HepG2 (cell line): ENCODE measurements around the gene INHA. TPM values are rescaled to one million over a fixed set of nuclear protein-coding genes. Genes with fewer than 3 reads are reported as not detected.
A peak's percentile ranks its signal among the peaks of the same experiment; 100 is the strongest.

ENCODE experiments used
- EED ChIP-seq: sonication (generic); formaldehyde crosslinking; IDR thresholded peaks from 2 replicates; pipeline ENCODE4 v1.5.0; 2020; ENCODE audit warnings: mild to moderate bottlenecking, missing genetic modification reagents
- HNRNPH1 ChIP-seq: fragments of 200-400 bp; formaldehyde crosslinking; optimal IDR thresholded peaks from 2 replicates; pipeline ENCODE3; 2017; ENCODE audit warnings: mild to moderate bottlenecking, low read depth, low read length
- HOXD1 ChIP-seq: sonication (generic); formaldehyde crosslinking; IDR thresholded peaks from 2 replicates; pipeline ENCODE4 v1.5.0; 2020; ENCODE audit warnings: missing genetic modification reagents
- ISL2 ChIP-seq: sonication (generic); formaldehyde crosslinking; IDR thresholded peaks from 2 replicates; pipeline ENCODE4 v1.5.0; 2020; ENCODE audit warnings: missing genetic modification reagents
- JUNB ChIP-seq: sonication (generic); formaldehyde crosslinking; IDR thresholded peaks from 2 replicates; pipeline ENCODE4 v1.8.0; 2022; ENCODE audit warnings: missing genetic modification reagents, mild to moderate bottlenecking, borderline replicate concordance
- MXD4 ChIP-seq: IDR thresholded peaks from 2 replicates; pipeline ENCODE4 v1.6.1; 2016; ENCODE audit warnings: mild to moderate bottlenecking, missing biosample characterization, missing genetic modification reagents
- RNF2 ChIP-seq: fragments of 450-650 bp; conservative IDR thresholded peaks from 2 replicates; pipeline ENCODE4 v1.6.1; 2016; ENCODE audit warnings: low read depth
- SIX1 ChIP-seq: sonication (generic); formaldehyde crosslinking; IDR thresholded peaks from 2 replicates; pipeline ENCODE4 v1.4.0; 2020; ENCODE audit warnings: missing genetic modification reagents, borderline replicate concordance
- SP1 ChIP-seq, 2 experiments: fragments of 450-650 bp in 1 of 2; sonication (generic) in 1 of 2; formaldehyde crosslinking in 1 of 2; IDR thresholded peaks; 2 replicates each; pipeline versions ENCODE4 v1.4.0 to v1.6.1; 2016 to 2020; ENCODE audit warnings: missing genetic modification reagents in 1 of 2
- ZNF121 ChIP-seq: sonication (generic); formaldehyde crosslinking; IDR thresholded peaks from 2 replicates; pipeline ENCODE4 v1.5.0; 2020; ENCODE audit warnings: mild to moderate bottlenecking, missing genetic modification reagents
- ZNF550 ChIP-seq: sonication (generic); formaldehyde crosslinking; IDR thresholded peaks from 2 replicates; pipeline ENCODE4 v1.4.0; 2020; ENCODE audit warnings: mild to moderate bottlenecking, missing genetic modification reagents, borderline replicate concordance
- ZNF570 ChIP-seq: sonication (generic); formaldehyde crosslinking; IDR thresholded peaks from 2 replicates; pipeline ENCODE4 v1.4.0; 2020; ENCODE audit warnings: mild to moderate bottlenecking, missing genetic modification reagents, borderline replicate concordance
- ZNF619 ChIP-seq: sonication (generic); formaldehyde crosslinking; IDR thresholded peaks from 2 replicates; pipeline ENCODE4 v1.4.0; 2020; ENCODE audit warnings: mild to moderate bottlenecking, missing genetic modification reagents
- ZNF629 ChIP-seq: sonication (generic); formaldehyde crosslinking; conservative IDR thresholded peaks from 2 replicates; pipeline ENCODE4 v1.5.0; 2020; ENCODE audit warnings: missing genetic modification reagents
- ZNF761 ChIP-seq: sonication (generic); formaldehyde crosslinking; conservative IDR thresholded peaks from 2 replicates; pipeline ENCODE4 v1.4.0; 2020; ENCODE audit warnings: mild to moderate bottlenecking, missing genetic modification reagents
- ZNF773 ChIP-seq: sonication (generic); formaldehyde crosslinking; IDR thresholded peaks from 2 replicates; pipeline ENCODE4 v1.4.0; 2020; ENCODE audit warnings: missing genetic modification reagents, borderline replicate concordance
- ZSCAN29 ChIP-seq: sonication (generic); formaldehyde crosslinking; conservative IDR thresholded peaks from 2 replicates; pipeline ENCODE4 v1.4.0; 2020; ENCODE audit warnings: mild to moderate bottlenecking, missing genetic modification reagents
- polyA plus RNA-seq, 8 experiments: library from polyadenylated mRNA; depleted of rRNA in 3 of 8; stranded (reverse) in 7 of 8; unstranded in 1 of 8; fragments of >200 nt; fragmentation: Illumina TruSeq in 4 of 8; extraction: Trizol in 4 of 8; gene quantifications; 2 replicates each; pipeline versions ENCODE4 v1.2.1 to v1.2.3, GENCODE V29; 2011 to 2016; ENCODE audit warnings: low read depth in 4 of 8, missing spikeins in 1 of 8, mixed read lengths in 1 of 8; ENCODE audit not compliant: insufficient read depth in 1 of 8
- total RNA-seq, 5 experiments: library from RNA; depleted of rRNA; stranded (reverse); fragments of >200 nt; fragmentation: Illumina TruSeq; extraction: Trizol; gene quantifications; 2 replicates each; pipeline ENCODE4 v1.2.3, GENCODE V29; 2016; ENCODE audit warnings: low read depth in 1 of 5
- TF ChIP-seq, protein P1 (sequence below): sonication (generic); formaldehyde crosslinking; IDR thresholded peaks from 2 replicates; pipeline ENCODE4 v1.5.1; 2020; ENCODE audit warnings: mild to moderate bottlenecking, moderate library complexity, missing genetic modification reagents
- TF ChIP-seq, protein P2 (sequence below): sonication (generic); formaldehyde crosslinking; IDR thresholded peaks from 2 replicates; pipeline ENCODE4 v1.4.0; 2020; ENCODE audit warnings: mild to moderate bottlenecking, missing genetic modification reagents
- TF ChIP-seq, protein P3 (sequence below): sonication (generic); formaldehyde crosslinking; IDR thresholded peaks from 2 replicates; pipeline ENCODE4 v1.8.1; 2023; ENCODE audit warnings: missing genetic modification reagents, mild to moderate bottlenecking, borderline replicate concordance
- TF ChIP-seq, protein P4 (sequence below): IDR thresholded peaks from 2 replicates; pipeline ENCODE4 v1.6.1; 2016; ENCODE audit warnings: low read depth, control low read depth
- TF ChIP-seq, protein P5 (sequence below): sonication (generic); formaldehyde crosslinking; IDR thresholded peaks from 2 replicates; pipeline ENCODE4 v1.4.0; 2020; ENCODE audit warnings: missing genetic modification reagents, borderline replicate concordance

The INHA gene
- total and polyA plus RNA-seq, 2 of the 13 experiments (the other 11 are each of a cell fraction or from before 2014, with no cell fraction given): 4.1 to 15.2 TPM

DNA sequence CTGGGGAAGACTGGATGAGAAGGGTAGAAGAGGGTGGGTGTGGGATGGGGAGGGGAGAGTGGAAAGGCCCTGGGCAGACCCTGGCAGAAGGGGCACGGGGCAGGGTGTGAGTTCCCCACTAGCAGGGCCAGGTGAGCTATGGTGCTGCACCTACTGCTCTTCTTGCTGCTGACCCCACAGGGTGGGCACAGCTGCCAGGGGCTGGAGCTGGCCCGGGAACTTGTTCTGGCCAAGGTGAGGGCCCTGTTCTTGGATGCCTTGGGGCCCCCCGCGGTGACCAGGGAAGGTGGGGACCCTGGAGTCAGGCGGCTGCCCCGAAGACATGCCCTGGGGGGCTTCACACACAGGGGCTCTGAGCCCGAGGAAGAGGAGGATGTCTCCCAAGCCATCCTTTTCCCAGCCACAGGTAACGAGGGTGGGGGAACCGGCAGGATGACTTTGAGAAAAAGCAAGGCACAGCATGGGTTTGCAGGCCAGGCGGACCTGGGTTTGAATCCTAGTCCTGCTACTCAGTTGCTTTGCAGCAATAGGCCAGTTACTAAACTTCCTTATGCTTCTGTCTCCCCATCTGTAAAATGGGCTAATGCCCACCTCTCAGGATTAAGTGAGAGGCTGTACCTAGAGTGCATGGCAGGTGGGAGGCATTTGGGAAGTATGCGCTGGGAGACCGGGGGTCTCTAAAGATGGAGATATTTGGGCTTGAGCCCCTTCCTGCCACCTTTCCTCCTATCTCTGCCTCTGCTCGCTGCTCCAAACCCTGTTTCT lies at the start of gene INHA (continued):
- TF ChIP-seq, protein P1, sequence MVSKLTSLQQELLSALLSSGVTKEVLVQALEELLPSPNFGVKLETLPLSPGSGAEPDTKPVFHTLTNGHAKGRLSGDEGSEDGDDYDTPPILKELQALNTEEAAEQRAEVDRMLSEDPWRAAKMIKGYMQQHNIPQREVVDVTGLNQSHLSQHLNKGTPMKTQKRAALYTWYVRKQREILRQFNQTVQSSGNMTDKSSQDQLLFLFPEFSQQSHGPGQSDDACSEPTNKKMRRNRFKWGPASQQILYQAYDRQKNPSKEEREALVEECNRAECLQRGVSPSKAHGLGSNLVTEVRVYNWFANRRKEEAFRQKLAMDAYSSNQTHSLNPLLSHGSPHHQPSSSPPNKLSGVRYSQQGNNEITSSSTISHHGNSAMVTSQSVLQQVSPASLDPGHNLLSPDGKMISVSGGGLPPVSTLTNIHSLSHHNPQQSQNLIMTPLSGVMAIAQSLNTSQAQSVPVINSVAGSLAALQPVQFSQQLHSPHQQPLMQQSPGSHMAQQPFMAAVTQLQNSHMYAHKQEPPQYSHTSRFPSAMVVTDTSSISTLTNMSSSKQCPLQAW (CRISPR knock-in tag): 0 out of 2 replicates have a peak, but pooled peaks have one; percentile 10
- TF ChIP-seq MXD4 (CRISPR knock-in tag) (0 out of 2 replicates have a peak, but pooled peaks have one; percentile 19), RNF2 (no peak), ZNF121 (CRISPR knock-in tag) (no peak), ZNF761 (CRISPR knock-in tag) (no peak), ISL2 (CRISPR knock-in tag) (no peak), SIX1 (no peak), HNRNPH1 (no peak), ZNF550 (0 out of 2 replicates have a peak, but pooled peaks have one; percentile 48), ZNF619 (CRISPR knock-in tag) (no peak), JUNB (CRISPR knock-in tag) (no peak), SP1 (IDR thresholded peaks at IDR 0.05) (no peak), SP1 (CRISPR knock-in tag; IDR thresholded peaks at IDR 0.05) (no peak), ZNF570 (0 out of 2 replicates have a peak, but pooled peaks have one; percentile 8), EED (CRISPR knock-in tag) (peak; percentile 10; the same call in 1 of the 2 replicates), HOXD1 (peak; percentile 60; the same call in 1 of the 2 replicates), ZNF629 (peak; percentile 96), ZSCAN29 (CRISPR knock-in tag) (0 out of 2 replicates have a peak, but pooled peaks have one; percentile 3), ZNF773 (CRISPR knock-in tag) (no peak)
- TF ChIP-seq, protein P2, sequence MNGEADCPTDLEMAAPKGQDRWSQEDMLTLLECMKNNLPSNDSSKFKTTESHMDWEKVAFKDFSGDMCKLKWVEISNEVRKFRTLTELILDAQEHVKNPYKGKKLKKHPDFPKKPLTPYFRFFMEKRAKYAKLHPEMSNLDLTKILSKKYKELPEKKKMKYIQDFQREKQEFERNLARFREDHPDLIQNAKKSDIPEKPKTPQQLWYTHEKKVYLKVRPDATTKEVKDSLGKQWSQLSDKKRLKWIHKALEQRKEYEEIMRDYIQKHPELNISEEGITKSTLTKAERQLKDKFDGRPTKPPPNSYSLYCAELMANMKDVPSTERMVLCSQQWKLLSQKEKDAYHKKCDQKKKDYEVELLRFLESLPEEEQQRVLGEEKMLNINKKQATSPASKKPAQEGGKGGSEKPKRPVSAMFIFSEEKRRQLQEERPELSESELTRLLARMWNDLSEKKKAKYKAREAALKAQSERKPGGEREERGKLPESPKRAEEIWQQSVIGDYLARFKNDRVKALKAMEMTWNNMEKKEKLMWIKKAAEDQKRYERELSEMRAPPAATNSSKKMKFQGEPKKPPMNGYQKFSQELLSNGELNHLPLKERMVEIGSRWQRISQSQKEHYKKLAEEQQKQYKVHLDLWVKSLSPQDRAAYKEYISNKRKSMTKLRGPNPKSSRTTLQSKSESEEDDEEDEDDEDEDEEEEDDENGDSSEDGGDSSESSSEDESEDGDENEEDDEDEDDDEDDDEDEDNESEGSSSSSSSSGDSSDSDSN (CRISPR knock-in tag): 0 out of 2 replicates have a peak, but pooled peaks have one; percentile 4
- TF ChIP-seq, protein P3, sequence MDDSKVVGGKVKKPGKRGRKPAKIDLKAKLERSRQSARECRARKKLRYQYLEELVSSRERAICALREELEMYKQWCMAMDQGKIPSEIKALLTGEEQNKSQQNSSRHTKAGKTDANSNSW (CRISPR knock-in tag): no peak
- TF ChIP-seq, protein P4, sequence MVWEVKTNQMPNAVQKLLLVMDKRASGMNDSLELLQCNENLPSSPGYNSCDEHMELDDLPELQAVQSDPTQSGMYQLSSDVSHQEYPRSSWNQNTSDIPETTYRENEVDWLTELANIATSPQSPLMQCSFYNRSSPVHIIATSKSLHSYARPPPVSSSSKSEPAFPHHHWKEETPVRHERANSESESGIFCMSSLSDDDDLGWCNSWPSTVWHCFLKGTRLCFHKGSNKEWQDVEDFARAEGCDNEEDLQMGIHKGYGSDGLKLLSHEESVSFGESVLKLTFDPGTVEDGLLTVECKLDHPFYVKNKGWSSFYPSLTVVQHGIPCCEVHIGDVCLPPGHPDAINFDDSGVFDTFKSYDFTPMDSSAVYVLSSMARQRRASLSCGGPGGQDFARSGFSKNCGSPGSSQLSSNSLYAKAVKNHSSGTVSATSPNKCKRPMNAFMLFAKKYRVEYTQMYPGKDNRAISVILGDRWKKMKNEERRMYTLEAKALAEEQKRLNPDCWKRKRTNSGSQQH (CRISPR knock-in tag): 0 out of 2 replicates have a peak, but pooled peaks have one; percentile 28
- TF ChIP-seq, protein P5, sequence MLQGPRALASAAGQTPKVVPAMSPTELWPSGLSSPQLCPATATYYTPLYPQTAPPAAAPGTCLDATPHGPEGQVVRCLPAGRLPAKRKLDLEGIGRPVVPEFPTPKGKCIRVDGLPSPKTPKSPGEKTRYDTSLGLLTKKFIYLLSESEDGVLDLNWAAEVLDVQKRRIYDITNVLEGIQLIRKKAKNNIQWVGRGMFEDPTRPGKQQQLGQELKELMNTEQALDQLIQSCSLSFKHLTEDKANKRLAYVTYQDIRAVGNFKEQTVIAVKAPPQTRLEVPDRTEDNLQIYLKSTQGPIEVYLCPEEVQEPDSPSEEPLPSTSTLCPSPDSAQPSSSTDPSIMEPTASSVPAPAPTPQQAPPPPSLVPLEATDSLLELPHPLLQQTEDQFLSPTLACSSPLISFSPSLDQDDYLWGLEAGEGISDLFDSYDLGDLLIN (CRISPR knock-in tag): no peak
